B cell (primary cell): ENCODE results near the gene FABP3. TPM values are rescaled to one million over a fixed set of nuclear protein-coding genes. Genes with fewer than 3 reads are reported as not detected.

Experiments
- ATAC-seq: fragments of 200-7000 bp; cut with Tn5 transposase; one replicate; pipeline ENCODE4 v1.10.0; 2021; ENCODE audit warnings: low read depth, mild to moderate bottlenecking, moderate number of reproducible peaks, moderate library complexity
- CTCF ChIA-PET: fragments of 350-600 bp; sonication (Branson Sonifier 250); formaldehyde crosslinking; loops from one replicate; lab custom pipeline; 2021; ENCODE audit warnings: antibody characterized with exemption, inconsistent platforms; lab: Charles Lee
- POLR2A ChIA-PET: fragments of 350-600 bp; sonication (Branson Sonifier 250); formaldehyde crosslinking; loops from one replicate; lab custom pipeline; 2021; ENCODE audit warnings: antibody characterized with exemption; lab: Charles Lee
- DNase-seq: peaks from one replicate; pipeline ENCODE4 v3.0.0; 2013
- H2AFZ ChIP-seq: 2 replicates; pipeline ENCODE4 v1.6.1; 2012; ENCODE audit warnings: mild to moderate bottlenecking, low read depth, low read length; ENCODE audit not compliant: insufficient read depth, poor library complexity, severe bottlenecking
- H3K27ac ChIP-seq, 2 donors: 1 replicate in 1 of 2; 2 replicates in 1 of 2; pipeline ENCODE4 v1.5.1; 2012 to 2013; ENCODE audit warnings: low read length in 2 of 2, mild to moderate bottlenecking in 2 of 2, moderate library complexity in 1 of 2
- H3K27me3 ChIP-seq, 4 experiments: fragments of 200-600 bp in 1 of 4; sonication (generic) in 1 of 4; replicated peaks in 1 of 4; 1 replicate in 2 of 4; 2 replicates in 2 of 4; pipeline versions ENCODE4 v1.6.1 to v1.7.0; 2013 to 2016; ENCODE audit warnings: low read length in 3 of 4, mild to moderate bottlenecking in 2 of 4, mixed read lengths in 1 of 4, moderate library complexity in 1 of 4; ENCODE audit not compliant: insufficient read depth in 4 of 4, control insufficient read depth in 3 of 4; ENCODE audit errors: control extremely low read depth in 1 of 4
- H3K36me3 ChIP-seq, 2 experiments: replicated peaks in 1 of 2; 1 replicate in 1 of 2; 2 replicates in 1 of 2; pipeline versions ENCODE4 v1.6.1 to v1.7.1; 2013; ENCODE audit warnings: low read length in 1 of 2; ENCODE audit not compliant: insufficient read depth in 2 of 2, control insufficient read depth in 1 of 2; ENCODE audit errors: control extremely low read depth in 1 of 2, extremely low read depth in 1 of 2
- H3K4me1 ChIP-seq, 2 donors: fragments of 200-600 bp in 1 of 2; sonication (generic) in 1 of 2; 1 replicate in 1 of 2; 2 replicates in 1 of 2; pipeline versions ENCODE4 v1.5.1 to v1.6.1; 2013 to 2017; ENCODE audit warnings: low read length in 2 of 2; ENCODE audit not compliant: control insufficient read depth in 2 of 2, insufficient read depth in 2 of 2
- H3K4me2 ChIP-seq: replicated peaks from 2 replicates; pipeline ENCODE3; 2012; ENCODE audit warnings: mild to moderate bottlenecking, low read depth, low read length; ENCODE audit not compliant: poor library complexity, severe bottlenecking
- H3K4me3 ChIP-seq, 5 experiments: fragments of 200-600 bp in 1 of 5; sonication (generic) in 1 of 5; 1 replicate in 3 of 5; 2 replicates in 2 of 5; pipeline versions ENCODE4 v1.5.1 to v1.7.0; 2011 to 2016; ENCODE audit warnings: low read length in 4 of 5, mild to moderate bottlenecking in 4 of 5, low read depth in 2 of 5, control low read depth in 1 of 5, moderate library complexity in 1 of 5; ENCODE audit not compliant: insufficient read depth in 1 of 5; ENCODE audit errors: control extremely low read depth in 1 of 5, extremely low read depth in 1 of 5
- H3K79me2 ChIP-seq: fragments of 200-600 bp; sonication (generic); one replicate; pipeline ENCODE4 v1.6.0; 2016; ENCODE audit warnings: low read length; ENCODE audit not compliant: control insufficient read depth, insufficient read depth
- H3K9ac ChIP-seq: fragments of 200-600 bp; sonication (generic); 2 replicates; pipeline ENCODE4 v1.6.1; 2017; ENCODE audit warnings: mild to moderate bottlenecking, low read length, moderate library complexity
- H3K9me3 ChIP-seq, 3 donors: one replicate each; pipeline versions ENCODE4 v1.6.1 to v1.7.1; 2013; ENCODE audit warnings: low read length in 2 of 3; ENCODE audit not compliant: control insufficient read depth in 2 of 3, insufficient read depth in 1 of 3; ENCODE audit errors: control extremely low read depth in 1 of 3
- H4K20me1 ChIP-seq: 2 replicates; pipeline ENCODE4 v1.6.0; 2012; ENCODE audit warnings: mild to moderate bottlenecking, low read length; ENCODE audit not compliant: insufficient read depth, control insufficient read depth, poor library complexity, severe bottlenecking
- H3K27ac Mint-ChIP-seq: one replicate; pipeline ENCODE4 v1.8.0; 2021; ENCODE audit warnings: mixed read lengths
- H3K27me3 Mint-ChIP-seq: one replicate; pipeline ENCODE4 v1.8.0; 2021; ENCODE audit warnings: mixed read lengths
- H3K4me1 Mint-ChIP-seq: one replicate; pipeline ENCODE4 v1.8.0; 2021; ENCODE audit warnings: mixed read lengths
- H3K4me3 Mint-ChIP-seq: one replicate; pipeline ENCODE4 v1.8.0; 2021; ENCODE audit warnings: mixed read lengths
- H3K9me3 Mint-ChIP-seq: one replicate; pipeline ENCODE4 v1.8.0; 2022; ENCODE audit warnings: mixed read lengths; ENCODE audit not compliant: insufficient read depth
- CTCF ChIP-seq: fragments of 200-600 bp; IDR thresholded peaks from one replicate; pipeline ENCODE4 v1.8.0; 2022; ENCODE audit warnings: antibody characterized with exemption, mild to moderate bottlenecking
- EZH2 ChIP-seq: IDR thresholded peaks from 2 replicates; pipeline ENCODE4 v1.6.1; 2012; ENCODE audit warnings: borderline replicate concordance, low read depth, mild to moderate bottlenecking, moderate library complexity, low read length; ENCODE audit not compliant: insufficient read depth, poor library complexity, severe bottlenecking
- WGBS: methylation state at CpG from one replicate; pipeline ENCODE4 v1.1.5; 2013; ENCODE audit warnings: missing lambda C conversion rate; ENCODE audit not compliant: insufficient coverage; 5-methylcytosine and 5-hydroxymethylcytosine counted together
- intact Hi-C: fragments of 100-400 bp; cut with micrococcal nuclease; formaldehyde crosslinking; loops from one replicate; pipeline ENCODE4 v1.10.0; 2022
- polyA plus RNA-seq: library from polyadenylated mRNA; depleted of rRNA; stranded (reverse); fragments of >200 nt; gene quantifications from 2 replicates; pipeline ENCODE4 v1.2.3, GENCODE V29; 2012
- total RNA-seq, 2 donors: library from RNA; stranded (reverse); fragments of 120-200 nt in 1 of 2; gene quantifications; 1 replicate in 1 of 2; 2 replicates in 1 of 2; pipeline versions ENCODE4 v1.2.3 to v1.2.4, GENCODE V29; 2013 to 2022

Gene FABP3
- total and polyA plus RNA-seq, 2 donors (not counting 1 experiment from before 2014, with no cell fraction given): not detected

DNA sequence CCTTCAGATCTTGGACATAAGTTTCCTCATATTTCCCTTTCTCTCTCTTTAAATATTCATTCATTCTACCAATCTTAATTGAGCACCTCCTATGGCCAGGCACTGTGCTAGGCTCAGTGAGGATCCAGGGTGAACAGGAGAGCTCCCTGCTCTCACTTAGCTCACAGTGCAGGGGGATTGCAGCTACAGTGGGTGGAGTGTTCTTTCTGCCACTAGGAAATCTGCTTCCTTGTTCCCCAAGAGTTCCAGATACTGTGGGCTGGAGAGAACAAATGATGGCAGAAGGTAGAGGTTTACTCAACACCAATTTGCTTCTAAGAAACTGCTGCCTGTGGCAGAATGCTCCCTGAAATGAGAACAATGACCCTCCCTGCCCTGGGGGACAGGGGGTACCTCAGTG is 5.1 kb upstream of the FABP3 start:
- intact Hi-C loops: no loop called here
- ChIA-PET CTCF (interaction anchor here (1.1 kb wide), 1 partner anchor 17 kb away, joined by 3 read pairs; no protein-coding TSS in a partner anchor), POLR2A (no interaction called here)
- no peaks in the 10 kb centered on the region for H4K20me1 ChIP-seq
- no peaks in the 10 kb centered on the region for H3K9me3 ChIP-seq
- H3K9ac ChIP-seq: no peak overlapping the region
- Mint-ChIP-seq H3K27me3 (peaks cover 43% of the 10 kb centered on the region), H3K4me3 (no peak overlapping the region), H3K4me1 (peaks cover 8% of the 10 kb centered on the region), H3K9me3 (no peaks in the 10 kb centered on the region), H3K27ac (no peak overlapping the region)
- no peak for DNase-seq
- H3K4me1 ChIP-seq: peaks cover 1 to 10% of the 10 kb centered on the region in 2 donors
- H3K27me3 ChIP-seq: peaks cover 0 to 23% (median under 1%) of the 10 kb centered on the region in 4 experiments
- H3K36me3 ChIP-seq: no peaks in the 10 kb centered on the region
- no peak overlapping the region for H3K4me2 ChIP-seq
- no peak overlapping the region for H3K27ac ChIP-seq
- no peaks in the 10 kb centered on the region for H3K79me2 ChIP-seq
- no peak overlapping the region for H2AFZ ChIP-seq
- H3K4me3 ChIP-seq: no peak overlapping the region
- ATAC-seq: no peak
- TF ChIP-seq CTCF: no peak
- TF ChIP-seq EZH2: no peak

DNA sequence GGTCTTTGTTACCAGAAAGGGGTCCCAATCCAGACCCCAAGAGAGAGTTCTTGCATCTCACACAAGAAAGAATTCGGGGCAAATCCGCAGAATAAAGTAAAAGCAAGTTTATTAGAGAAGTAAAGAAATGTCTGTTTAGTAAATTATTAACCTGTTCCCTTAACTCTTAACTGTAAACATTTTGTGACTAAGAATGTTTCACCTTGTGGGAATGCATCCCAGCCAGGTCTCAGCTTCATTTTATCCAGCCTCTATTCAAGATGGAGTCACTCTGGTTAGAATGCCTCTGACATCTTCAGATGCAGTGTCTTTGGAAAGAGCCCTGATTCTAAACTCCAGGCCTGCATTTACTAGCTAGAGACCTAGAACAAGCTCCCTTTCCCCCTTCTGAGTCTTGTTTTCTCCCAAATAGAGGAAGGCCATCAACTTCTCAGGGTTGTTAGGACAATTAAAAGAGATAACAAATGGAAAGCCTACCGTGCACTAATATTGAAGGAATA is 4.5 kb upstream of the FABP3 start:
- Histone ChIP-seq H3K36me3 (no peaks in the 10 kb centered on the region), H3K4me1 (peaks cover 7 to 16% of the 10 kb centered on the region in 2 donors), H2AFZ (no peak overlapping the region), H3K9me3 (no peaks in the 10 kb centered on the region), H3K27me3 (peaks cover 0 to 29% (median 2%) of the 10 kb centered on the region in 4 experiments), H3K79me2 (no peaks in the 10 kb centered on the region), H3K9ac (no peak overlapping the region), H3K27ac (no peak overlapping the region), H3K4me2 (no peak overlapping the region), H3K4me3 (no peak overlapping the region), H4K20me1 (no peaks in the 10 kb centered on the region)
- peaks cover 13% of the 10 kb centered on the region for H3K4me1 Mint-ChIP-seq
- no peak for ATAC-seq
- H3K9me3 Mint-ChIP-seq: no peaks in the 10 kb centered on the region
- TF ChIP-seq EZH2 (no peak), CTCF (no peak)
- WGBS: no CpG with 5 or more reads among the region's 3 CpGs
- H3K4me3 Mint-ChIP-seq: no peak overlapping the region
- H3K27me3 Mint-ChIP-seq: peaks cover 40% of the 10 kb centered on the region
- DNase-seq: no peak
- CTCF ChIA-PET: interaction anchor here (1.1 kb wide), 1 partner anchor 18 kb away, joined by 3 read pairs; no protein-coding TSS in a partner anchor
- POLR2A ChIA-PET: no interaction called here
- intact Hi-C loops: no loop called here
- no peak overlapping the region for H3K27ac Mint-ChIP-seq
